Activated naive CD8-positive, alpha-beta T cell treated with anti-CD3 and anti-CD28 coated beads, Interleukin-2, amount 10 ng/mL, durations not matched to agents 7 days and 5 days (primary cell): ENCODE results near the gene SEPTIN7. TPM values are rescaled to one million over a fixed set of nuclear protein-coding genes. Genes with fewer than 3 reads are reported as not detected.
"Not testable (repeated sequence)": the region's sequence is repeated elsewhere in the genome, so short reads cannot be mapped to it uniquely, and the experiment has no call there.

Experiments
- ATAC-seq: fragments of 150-1000 bp; cut with Tn5 transposase; one replicate; pipeline ENCODE4 v1.10.0; 2021; ENCODE audit warnings: low read depth, moderate library complexity
- POLR2A ChIA-PET: fragments of 350-600 bp; sonication (Branson Sonifier 250); formaldehyde crosslinking; loops from one replicate; lab custom pipeline; 2021; ENCODE audit warnings: antibody characterized with exemption; lab: Charles Lee
- DNase-seq: peaks from one replicate; pipeline ENCODE4 v3.0.0; 2021
- H3K27ac Mint-ChIP-seq: one replicate; pipeline ENCODE4 v1.8.0; 2022; ENCODE audit warnings: mild to moderate bottlenecking, mixed read lengths
- H3K27me3 Mint-ChIP-seq: one replicate; pipeline ENCODE4 v1.8.0; 2022; ENCODE audit warnings: mild to moderate bottlenecking, moderate library complexity, mixed read lengths
- H3K36me3 Mint-ChIP-seq: one replicate; pipeline ENCODE4 v1.8.0; 2021; ENCODE audit warnings: mild to moderate bottlenecking, mixed read lengths
- H3K4me1 Mint-ChIP-seq: one replicate; pipeline ENCODE4 v1.8.0; 2021; ENCODE audit warnings: mixed read lengths
- H3K4me3 Mint-ChIP-seq: one replicate; pipeline ENCODE4 v1.8.0; 2022; ENCODE audit warnings: mild to moderate bottlenecking, moderate library complexity, mixed read lengths
- H3K9me3 Mint-ChIP-seq: one replicate; pipeline ENCODE4 v1.8.0; 2021; ENCODE audit warnings: mixed read lengths
- total RNA-seq, 2 experiments: library from RNA; stranded (reverse); gene quantifications; one replicate each; pipeline ENCODE4 v1.2.3, GENCODE V29; 2021

SEPTIN7 gene
- 100 to 1,000 TPM; 264 to 266 TPM for total RNA-seq

GRCh38 chr7:35800718-35801391, at the start of gene SEPTIN7:
SEPTIN7 (plus strand) TSS chr7:35801057; CDS start chr7:35801210, 153 bp downstream.
- H3K4me3 Mint-ChIP-seq = peak within 1 kb of the TSS; percentile 94
- peaks cover 29% of the 10 kb centered on the region for H3K4me1 Mint-ChIP-seq
- H3K36me3 Mint-ChIP-seq = peaks cover 20% of the 10 kb centered on the region
- POLR2A ChIA-PET = interaction anchor here (0.5 to 4.1 kb wide), 26 partner anchors 8 to 1373 kb away, joined by 3 to 76 read pairs (median 4); partner anchors contain the start of gene HERPUD2
- DNase-seq (peak; percentile 98), ATAC-seq (peak; percentile 92)
- no peaks in the 10 kb centered on the region for H3K27me3 Mint-ChIP-seq
- H3K27ac Mint-ChIP-seq = peak within 1 kb of the TSS; percentile 98
- no peaks in the 10 kb centered on the region for H3K9me3 Mint-ChIP-seq

DNA sequence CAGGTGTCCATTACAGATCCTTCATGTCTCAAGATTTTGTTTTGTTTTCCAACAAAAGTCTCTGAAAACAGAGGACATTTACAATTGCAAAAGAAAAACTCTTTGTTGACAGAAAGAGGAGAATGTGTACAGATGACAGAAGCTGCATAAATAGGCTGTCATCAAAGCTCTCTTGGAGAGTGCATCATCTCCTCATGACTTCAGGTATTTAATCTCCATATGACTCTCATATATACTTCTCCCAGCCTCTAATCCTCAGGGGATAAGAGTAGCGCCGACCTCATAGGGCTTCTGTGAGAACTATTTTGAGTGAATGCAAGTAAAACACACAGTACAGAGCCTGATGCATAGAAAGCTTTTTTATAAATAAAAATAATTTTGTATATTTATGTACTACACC, 48.1 kb upstream of the SEPTIN7 start:
- POLR2A ChIA-PET = no interaction called here
- Mint-ChIP-seq H3K27me3 (peaks cover 2% of the 10 kb centered on the region), H3K36me3 (no peaks in the 10 kb centered on the region), H3K4me1 (no peaks in the 10 kb centered on the region), H3K27ac (no peak overlapping the region), H3K9me3 (no peaks in the 10 kb centered on the region), H3K4me3 (no peak overlapping the region)
- DNase-seq (no peak), ATAC-seq (no peak)

DNA sequence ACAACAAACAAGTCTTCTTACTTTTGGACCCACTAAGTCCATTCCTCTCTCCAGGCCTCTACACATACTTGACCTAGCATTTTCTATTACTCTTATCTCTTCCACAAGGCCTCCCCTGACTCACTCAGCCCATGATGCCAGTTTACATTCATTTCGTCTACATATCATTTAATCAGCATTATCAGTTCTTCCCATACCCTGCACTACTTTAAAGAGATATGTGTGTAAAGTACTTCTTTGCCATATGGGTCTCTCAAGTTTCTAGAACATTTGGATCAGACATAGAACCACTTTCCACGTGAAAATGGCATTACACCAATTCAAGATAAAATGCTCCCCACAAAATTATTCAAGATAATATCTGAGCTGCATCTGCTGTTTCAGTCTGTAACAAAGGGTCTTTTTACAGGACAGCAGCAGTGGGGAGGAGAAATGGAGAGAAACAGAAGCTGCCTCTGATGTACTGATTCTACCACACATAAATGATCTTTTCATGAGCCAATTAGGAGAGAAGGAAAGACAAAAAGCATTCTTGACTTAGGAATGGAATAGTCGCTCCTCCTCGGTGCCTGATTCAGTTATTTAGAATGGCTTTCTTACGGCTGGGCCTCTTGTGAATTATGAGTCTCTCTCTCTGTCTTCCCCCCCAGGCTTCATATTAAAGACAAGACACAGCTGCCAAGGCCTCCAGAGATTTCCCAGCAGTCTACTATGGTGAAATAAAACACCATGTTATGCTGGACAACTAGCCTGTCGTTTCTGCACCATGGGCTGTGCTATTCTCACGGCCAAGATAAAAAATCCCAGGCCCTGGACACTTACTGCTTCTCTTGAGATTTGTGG, 46.9 kb upstream of the SEPTIN7 start:
- ATAC-seq (no peak), DNase-seq (no peak)
- POLR2A ChIA-PET = no interaction called here
- Mint-ChIP-seq H3K27ac (no peak overlapping the region), H3K27me3 (no peaks in the 10 kb centered on the region), H3K9me3 (no peaks in the 10 kb centered on the region), H3K4me3 (no peak overlapping the region), H3K36me3 (no peaks in the 10 kb centered on the region), H3K4me1 (peaks cover 5% of the 10 kb centered on the region)

- H3K9me3 Mint-ChIP-seq = no peaks in the 10 kb centered on the region
- DNase-seq (no peak), ATAC-seq (no peak)
- no peaks in the 10 kb centered on the region for H3K36me3 Mint-ChIP-seq
- H3K27me3 Mint-ChIP-seq = no peaks in the 10 kb centered on the region
- POLR2A ChIA-PET = no interaction called here
- H3K4me1 Mint-ChIP-seq = peaks cover 5% of the 10 kb centered on the region
- no peak overlapping the region for H3K4me3 Mint-ChIP-seq
- no peak overlapping the region for H3K27ac Mint-ChIP-seq
Measured at GRCh38 chr7:35754741-35755140, 46.1 kb upstream of the SEPTIN7 start.

DNA sequence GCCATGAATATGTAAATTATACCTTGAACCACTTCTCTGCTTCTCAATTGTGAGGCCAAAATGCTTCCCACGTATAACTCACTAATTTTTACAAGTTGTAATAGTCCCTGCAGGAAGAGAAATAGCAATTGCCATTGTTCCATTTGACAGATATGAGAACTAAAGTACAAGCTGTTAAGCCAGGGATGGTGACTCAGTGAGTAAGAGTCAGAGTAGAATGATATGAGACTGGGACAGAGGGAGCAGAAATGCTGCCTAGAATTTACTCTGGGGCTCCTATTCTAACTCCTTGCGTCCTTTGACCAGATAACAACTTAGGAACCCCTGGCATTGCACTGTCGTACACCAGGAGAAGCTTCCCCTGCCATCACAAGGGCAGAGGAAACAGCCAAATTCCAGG, 45.1 kb upstream of the SEPTIN7 start:
- H3K4me3 Mint-ChIP-seq = no peak overlapping the region
- no peak for DNase-seq
- H3K27me3 Mint-ChIP-seq = no peaks in the 10 kb centered on the region
- H3K36me3 Mint-ChIP-seq = no peaks in the 10 kb centered on the region
- no peak for ATAC-seq
- H3K9me3 Mint-ChIP-seq = no peaks in the 10 kb centered on the region
- no peak overlapping the region for H3K27ac Mint-ChIP-seq
- POLR2A ChIA-PET = no interaction called here
- peaks cover 5% of the 10 kb centered on the region for H3K4me1 Mint-ChIP-seq

- H3K27me3 Mint-ChIP-seq, DNase-seq, ATAC-seq, H3K36me3 Mint-ChIP-seq, H3K4me1 Mint-ChIP-seq, H3K9me3 Mint-ChIP-seq, POLR2A ChIA-PET, H3K27ac Mint-ChIP-seq, H3K4me3 Mint-ChIP-seq: not testable (repeated sequence)
Measured at GRCh38 chr7:35756453-35756852, 44.4 kb upstream of the SEPTIN7 start.

GRCh38 chr7:35757574-35757973, 43.3 kb upstream of the SEPTIN7 start:
- peaks cover 5% of the 10 kb centered on the region for H3K4me1 Mint-ChIP-seq
- H3K9me3 Mint-ChIP-seq = no peaks in the 10 kb centered on the region
- H3K27ac Mint-ChIP-seq = no peak overlapping the region
- H3K27me3 Mint-ChIP-seq = no peaks in the 10 kb centered on the region
- H3K36me3 Mint-ChIP-seq = no peaks in the 10 kb centered on the region
- DNase-seq (no peak), ATAC-seq (no peak)
- POLR2A ChIA-PET = interaction anchor here (0.6 kb wide), 1 partner anchor 32 kb away, joined by 3 read pairs; no protein-coding TSS in a partner anchor
- H3K4me3 Mint-ChIP-seq = no peak overlapping the region

GRCh38 chr7:35758421-35758820, 42.4 kb upstream of the SEPTIN7 start:
- Mint-ChIP-seq H3K4me1 (peaks cover 5% of the 10 kb centered on the region), H3K36me3 (no peaks in the 10 kb centered on the region), H3K9me3 (no peaks in the 10 kb centered on the region), H3K4me3 (no peak overlapping the region), H3K27ac (no peak overlapping the region), H3K27me3 (peaks cover 5% of the 10 kb centered on the region)
- POLR2A ChIA-PET = no interaction called here
- ATAC-seq = no peak
- DNase-seq = no peak

GRCh38 chr7:35760143-35760745, 40.6 kb upstream of the SEPTIN7 start:
- H3K27me3 Mint-ChIP-seq = peaks cover 5% of the 10 kb centered on the region
- H3K4me3 Mint-ChIP-seq = no peak overlapping the region
- POLR2A ChIA-PET = no interaction called here
- no peak overlapping the region for H3K27ac Mint-ChIP-seq
- ATAC-seq (no peak), DNase-seq (no peak)
- H3K36me3 Mint-ChIP-seq = no peaks in the 10 kb centered on the region
- peaks cover 5% of the 10 kb centered on the region for H3K4me1 Mint-ChIP-seq
- H3K9me3 Mint-ChIP-seq = no peaks in the 10 kb centered on the region

DNA sequence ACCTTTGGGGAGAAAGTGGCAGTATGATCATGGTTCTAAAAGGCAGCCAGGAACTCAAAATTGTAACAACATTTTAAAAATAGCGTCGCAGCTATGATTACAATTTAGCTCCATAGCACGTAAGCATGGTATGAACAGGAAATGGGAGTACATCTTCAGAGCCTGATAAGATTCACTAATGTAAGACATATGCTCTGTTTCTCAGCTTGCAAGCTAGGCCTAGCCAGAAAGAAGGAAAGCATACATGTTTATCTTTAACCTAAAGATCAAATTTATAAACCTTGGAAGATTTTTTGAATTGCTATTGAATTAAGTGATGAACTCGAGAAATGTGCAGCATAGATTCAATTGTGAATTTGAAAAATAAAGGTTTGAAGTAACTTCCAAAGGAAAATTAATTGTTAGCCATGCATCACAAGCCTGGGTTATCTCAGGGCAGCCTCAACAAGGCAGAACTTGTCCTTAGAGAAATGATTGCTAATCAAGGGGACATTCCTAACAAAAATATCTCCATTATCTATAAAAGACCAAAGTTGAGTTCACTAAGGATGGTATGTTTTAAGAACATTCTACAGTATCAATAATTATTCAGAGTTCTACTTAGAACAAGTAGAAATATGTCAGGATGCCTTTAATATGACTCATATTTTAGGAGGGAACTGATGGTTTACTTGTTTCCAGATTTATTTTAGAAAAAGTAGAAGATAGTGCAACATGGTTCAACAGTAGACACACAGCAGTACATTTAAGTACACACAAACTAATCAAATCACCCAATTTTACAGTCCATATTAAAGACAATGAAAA, 38.8 kb upstream of the SEPTIN7 start:
- H3K9me3 Mint-ChIP-seq = no peaks in the 10 kb centered on the region
- POLR2A ChIA-PET = no interaction called here
- no peak overlapping the region for H3K27ac Mint-ChIP-seq
- DNase-seq = no peak
- H3K27me3 Mint-ChIP-seq = peaks cover 5% of the 10 kb centered on the region
- peaks cover 5% of the 10 kb centered on the region for H3K4me1 Mint-ChIP-seq
- no peak for ATAC-seq
- no peaks in the 10 kb centered on the region for H3K36me3 Mint-ChIP-seq
- H3K4me3 Mint-ChIP-seq = no peak overlapping the region

GRCh38 chr7:35762781-35763180, 38.1 kb upstream of the SEPTIN7 start:
- POLR2A ChIA-PET = interaction anchor here (0.5 kb wide), 1 partner anchor 323 kb away, joined by 7 read pairs; no protein-coding TSS in a partner anchor

DNA sequence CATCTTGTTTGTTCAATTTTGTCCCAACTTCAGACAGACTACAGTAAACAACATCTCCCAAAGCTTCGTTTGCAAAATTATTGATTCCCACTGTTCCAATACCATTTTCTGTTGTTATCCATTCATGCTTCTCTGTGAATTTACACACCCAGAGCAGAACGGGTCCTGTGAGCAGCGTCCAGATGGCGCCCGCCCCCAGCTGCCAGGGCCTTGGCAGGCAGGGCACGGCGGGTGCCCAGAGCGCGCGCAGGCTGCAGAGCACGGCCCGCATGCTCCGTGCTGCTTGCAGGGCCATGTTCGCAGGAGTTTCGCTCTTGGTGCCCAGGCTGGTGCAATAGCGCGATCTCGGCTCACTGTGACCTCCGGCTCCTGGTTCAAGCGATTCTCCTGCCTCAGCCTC, 32.5 kb upstream of the SEPTIN7 start:
- ATAC-seq (no peak), DNase-seq (no peak)
- H3K4me3 Mint-ChIP-seq = no peak overlapping the region
- H3K9me3 Mint-ChIP-seq = peaks cover 2% of the 10 kb centered on the region
- H3K27me3 Mint-ChIP-seq = no peaks in the 10 kb centered on the region
- POLR2A ChIA-PET = no interaction called here
- H3K36me3 Mint-ChIP-seq = no peaks in the 10 kb centered on the region
- H3K4me1 Mint-ChIP-seq = no peaks in the 10 kb centered on the region
- H3K27ac Mint-ChIP-seq = no peak overlapping the region

More at GRCh38 chr7:35762781-35763180, 38.1 kb upstream of the SEPTIN7 start:
- peaks cover 2% of the 10 kb centered on the region for H3K9me3 Mint-ChIP-seq
- H3K4me1 Mint-ChIP-seq = peaks cover 5% of the 10 kb centered on the region
- H3K27ac Mint-ChIP-seq = no peak overlapping the region
- H3K4me3 Mint-ChIP-seq = no peak overlapping the region
- no peak for ATAC-seq
- H3K27me3 Mint-ChIP-seq = peaks cover 5% of the 10 kb centered on the region
- H3K36me3 Mint-ChIP-seq = no peaks in the 10 kb centered on the region
- no peak for DNase-seq

- no peak for ATAC-seq
- DNase-seq = no peak
- H3K9me3 Mint-ChIP-seq = peaks cover 2% of the 10 kb centered on the region
Measured at GRCh38 chr7:35771776-35772175, 29.1 kb upstream of the SEPTIN7 start.

More at GRCh38 chr7:35771776-35772175, 29.1 kb upstream of the SEPTIN7 start:
- Mint-ChIP-seq H3K27ac (no peak overlapping the region), H3K4me3 (no peak overlapping the region), H3K27me3 (peaks cover 2% of the 10 kb centered on the region), H3K4me1 (no peaks in the 10 kb centered on the region), H3K36me3 (no peaks in the 10 kb centered on the region)
- POLR2A ChIA-PET = no interaction called here
